Measurements from ENCODE around the gene ALKBH8. TPM values are rescaled to one million over a fixed set of nuclear protein-coding genes. Genes with fewer than 3 reads are reported as not detected.
A peak's percentile ranks its signal among the peaks of the same experiment; 100 is the strongest.
"Not testable (repeated sequence)": the region's sequence is repeated elsewhere in the genome, so short reads cannot be mapped to it uniquely, and the experiment has no call there.

The ALKBH8 gene
- total and polyA plus RNA-seq, 4 donors = 8.4 to 12.0 (median 11.3) TPM

DNA sequence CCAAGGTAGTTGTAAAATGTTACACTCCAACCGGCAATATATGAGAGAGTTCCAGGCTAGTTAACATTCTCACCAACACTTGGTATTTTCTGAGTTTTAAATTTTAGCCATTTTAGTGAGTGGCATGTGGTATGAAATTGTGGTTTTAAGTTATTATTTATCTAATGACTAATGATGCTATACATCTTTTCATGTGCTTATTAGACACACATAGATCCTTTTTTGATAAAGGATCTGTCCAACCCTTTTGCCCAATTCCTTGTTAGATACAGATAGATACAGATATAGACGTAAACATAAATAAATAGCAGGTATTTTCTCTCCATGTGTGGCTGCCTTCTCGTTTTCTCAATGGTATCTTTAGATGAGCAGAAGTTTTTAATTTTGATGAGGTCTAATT is 39.3 kb downstream of the ALKBH8 start:
- WGBS (ENCODE audit: insufficient coverage) = no CpG with 5 or more reads among the region's 3 CpGs

DNA sequence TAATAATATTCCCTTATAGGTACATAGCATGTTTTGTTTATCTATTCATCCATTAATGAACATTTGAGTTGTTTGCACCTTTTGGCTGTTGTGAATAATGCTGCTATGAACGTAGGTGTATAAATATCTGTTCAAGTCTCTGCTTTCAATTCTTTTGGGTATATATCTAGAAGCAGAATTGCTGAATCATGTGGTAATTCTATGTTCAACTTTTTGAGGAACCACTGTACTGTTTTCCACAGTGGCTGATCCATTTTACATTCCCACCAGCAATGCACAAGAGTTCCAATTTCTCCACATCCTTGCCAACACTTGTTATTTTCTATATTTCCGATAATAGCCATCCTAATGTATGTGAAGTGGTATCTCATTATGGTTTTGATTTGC is 56.7 kb downstream of the ALKBH8 start:
- Histone ChIP-seq H3K9me3 (ENCODE audit: control insufficient read depth, insufficient read depth, low read length) (peaks cover 1% of the 10 kb centered on the region), H3K4me1 (ENCODE audit: control insufficient read depth, insufficient read depth, low read length) (no peaks in the 10 kb centered on the region), H3K4me3 (ENCODE audit: low read depth, low read length) (no peak overlapping the region), H3K27ac (ENCODE audit: low read depth, low read length) (no peak overlapping the region), H3K36me3 (ENCODE audit: control insufficient read depth, insufficient read depth, low read length) (peaks cover 3% of the 10 kb centered on the region), H3K27me3 (ENCODE audit: control insufficient read depth, insufficient read depth, low read length) (no peaks in the 10 kb centered on the region)
- no peak for DNase-seq (ENCODE audit: low read depth in 4 of 6, low spot score in 6 of 6)
- no CpG with 5 or more reads among the region's 2 CpGs for WGBS (ENCODE audit: insufficient coverage)

More for the DNA sequence above, 39.3 kb downstream of the ALKBH8 start:
- H3K36me3 ChIP-seq (ENCODE audit: control insufficient read depth, insufficient read depth, low read length) = no peaks in the 10 kb centered on the region
- no peak overlapping the region for H3K4me3 ChIP-seq (ENCODE audit: low read depth, low read length)
- DNase-seq (ENCODE audit: low read depth in 4 of 6, low spot score in 6 of 6) = no peak
- no peak overlapping the region for H3K27ac ChIP-seq (ENCODE audit: low read depth, low read length)
- H3K9me3 ChIP-seq (ENCODE audit: control insufficient read depth, insufficient read depth, low read length) = no peaks in the 10 kb centered on the region
- no peaks in the 10 kb centered on the region for H3K27me3 ChIP-seq (ENCODE audit: control insufficient read depth, insufficient read depth, low read length)
- H3K4me1 ChIP-seq (ENCODE audit: control insufficient read depth, insufficient read depth, low read length) = no peaks in the 10 kb centered on the region

DNA sequence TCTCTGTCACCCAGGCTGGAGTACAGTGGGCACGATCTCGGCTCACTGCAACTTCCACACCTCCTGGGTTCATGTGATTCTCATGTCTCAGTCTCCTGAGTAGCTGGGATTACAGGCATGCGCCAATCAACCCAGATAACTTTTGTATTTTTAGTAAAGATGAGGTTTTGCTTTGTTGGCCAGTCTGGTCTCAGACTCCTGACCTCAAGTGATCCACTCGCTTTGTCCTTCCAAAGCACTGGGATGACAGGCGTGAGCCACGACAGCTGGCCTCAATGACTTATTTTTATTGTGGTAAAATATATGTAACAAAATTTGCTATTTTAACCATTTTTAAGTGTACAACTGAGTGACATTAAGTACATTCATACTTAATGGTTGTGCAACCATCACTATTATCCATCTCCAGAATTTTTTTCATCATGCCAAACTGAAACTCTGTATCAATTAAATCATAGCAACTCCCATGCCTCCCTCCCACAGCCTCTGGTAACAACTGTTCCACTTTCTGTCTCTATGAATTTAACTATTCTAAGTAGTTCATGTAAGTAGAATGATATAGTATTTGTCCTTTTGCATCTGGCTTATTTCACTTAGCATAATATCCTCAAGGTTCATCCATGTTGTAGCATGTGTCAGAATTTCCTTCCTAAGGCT is 57.2 kb downstream of the ALKBH8 start:
- Histone ChIP-seq H3K4me3 (ENCODE audit: low read depth, low read length) (no peak overlapping the region), H3K4me1 (ENCODE audit: control insufficient read depth, insufficient read depth, low read length) (no peaks in the 10 kb centered on the region), H3K27me3 (ENCODE audit: control insufficient read depth, insufficient read depth, low read length) (no peaks in the 10 kb centered on the region), H3K9me3 (ENCODE audit: control insufficient read depth, insufficient read depth, low read length) (no peaks in the 10 kb centered on the region), H3K36me3 (ENCODE audit: control insufficient read depth, insufficient read depth, low read length) (peaks cover 3% of the 10 kb centered on the region), H3K27ac (ENCODE audit: low read depth, low read length) (no peak overlapping the region)
- WGBS (ENCODE audit: insufficient coverage) = no CpG with 5 or more reads among the region's 6 CpGs
- no peak for DNase-seq (ENCODE audit: low read depth in 4 of 6, low spot score in 6 of 6)

DNA sequence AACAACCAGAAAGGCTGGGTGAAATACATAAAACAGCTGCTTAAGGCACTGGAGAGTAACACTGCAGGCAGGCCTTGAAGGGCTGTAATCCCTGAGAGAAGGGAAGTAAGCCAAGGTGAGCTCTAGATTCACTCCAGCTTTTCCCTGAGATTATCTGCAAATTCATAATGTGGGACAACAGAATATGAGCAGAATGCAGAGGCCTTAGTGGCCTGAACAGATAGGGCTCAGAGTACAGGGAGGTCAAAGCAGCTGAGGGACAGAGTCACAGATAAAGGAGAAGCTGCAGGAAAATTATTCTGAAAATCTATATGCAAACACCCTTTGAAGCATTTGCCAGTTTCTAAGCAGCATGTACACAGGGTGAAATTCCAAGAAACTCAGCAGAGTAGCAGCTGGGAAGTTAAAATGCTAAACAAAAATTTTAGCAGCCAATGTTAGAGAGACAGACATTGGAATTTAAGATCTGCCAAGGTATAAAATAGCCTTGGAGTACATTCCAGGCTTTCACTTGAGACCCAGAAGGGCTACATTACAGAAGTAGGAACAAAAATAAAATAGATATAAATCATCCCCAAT is 59.8 kb downstream of the ALKBH8 start:
- no peaks in the 10 kb centered on the region for H3K27me3 ChIP-seq (ENCODE audit: control insufficient read depth, insufficient read depth, low read length)
- peaks cover 3% of the 10 kb centered on the region for H3K36me3 ChIP-seq (ENCODE audit: control insufficient read depth, insufficient read depth, low read length)
- peak in 1 of 6 donors; percentile 81 for DNase-seq (ENCODE audit: low read depth in 4 of 6, low spot score in 6 of 6)
- H3K27ac ChIP-seq (ENCODE audit: low read depth, low read length) = no peak overlapping the region
- H3K4me3 ChIP-seq (ENCODE audit: low read depth, low read length) = no peak overlapping the region
- H3K9me3 ChIP-seq (ENCODE audit: control insufficient read depth, insufficient read depth, low read length) = no peaks in the 10 kb centered on the region
- no peaks in the 10 kb centered on the region for H3K4me1 ChIP-seq (ENCODE audit: control insufficient read depth, insufficient read depth, low read length)

DNA sequence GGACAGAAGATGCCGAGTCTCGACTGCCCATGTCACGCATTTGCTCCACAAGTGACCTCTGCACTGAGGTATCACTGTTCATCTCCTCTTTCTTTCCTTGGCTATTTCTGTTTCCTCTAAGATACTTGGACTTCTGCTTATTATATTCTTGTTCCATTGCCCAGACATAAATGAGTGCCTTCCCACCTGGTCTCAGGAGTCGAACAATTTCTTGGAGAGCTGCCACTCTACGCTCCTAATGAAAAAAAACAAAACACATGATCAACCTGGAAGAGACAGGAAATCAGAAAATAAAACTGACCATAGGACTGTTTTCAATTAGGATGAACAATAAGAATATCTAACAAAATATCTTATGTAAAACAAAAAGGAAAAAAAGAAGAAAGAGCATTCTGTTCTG is 60.6 kb downstream of the ALKBH8 start:
- DNase-seq (ENCODE audit: low read depth in 4 of 6, low spot score in 6 of 6) = no peak
- WGBS (ENCODE audit: insufficient coverage) = 97% methylated on average over 3 of the region's 5 CpGs

DNA sequence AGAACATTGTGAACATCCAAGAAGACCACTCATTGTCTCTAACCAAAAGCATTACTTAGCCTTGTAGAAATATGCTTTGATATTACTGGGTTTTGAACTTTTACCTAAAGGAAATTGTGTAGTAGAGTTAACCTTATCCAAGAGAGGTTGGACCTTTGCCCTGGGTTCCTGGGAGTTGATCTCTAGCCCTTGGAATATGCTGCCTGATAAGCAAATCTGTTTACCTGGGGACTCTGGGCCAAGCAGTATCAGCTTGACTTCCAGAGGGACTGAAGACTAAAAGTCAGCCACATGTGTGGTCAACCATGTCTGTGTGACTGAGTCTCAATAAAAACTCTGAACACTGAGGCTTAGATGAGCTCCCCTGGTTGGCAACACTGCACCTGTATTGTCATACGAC is 63.8 kb downstream of the ALKBH8 start:
- no peak overlapping the region for H3K4me3 ChIP-seq (ENCODE audit: low read depth, low read length)
- H3K36me3 ChIP-seq (ENCODE audit: control insufficient read depth, insufficient read depth, low read length) = peaks cover 3% of the 10 kb centered on the region
- no peak for DNase-seq (ENCODE audit: low read depth in 4 of 6, low spot score in 6 of 6)
- WGBS (ENCODE audit: insufficient coverage) = 100% methylated on average over 1 of the region's 1 CpG
- no peaks in the 10 kb centered on the region for H3K4me1 ChIP-seq (ENCODE audit: control insufficient read depth, insufficient read depth, low read length)
- no peaks in the 10 kb centered on the region for H3K27me3 ChIP-seq (ENCODE audit: control insufficient read depth, insufficient read depth, low read length)
- H3K27ac ChIP-seq (ENCODE audit: low read depth, low read length) = no peak overlapping the region
- no peaks in the 10 kb centered on the region for H3K9me3 ChIP-seq (ENCODE audit: control insufficient read depth, insufficient read depth, low read length)

More for the DNA sequence above, 60.6 kb downstream of the ALKBH8 start:
- H3K27me3 ChIP-seq (ENCODE audit: control insufficient read depth, insufficient read depth, low read length) = no peaks in the 10 kb centered on the region
- H3K4me3 ChIP-seq (ENCODE audit: low read depth, low read length) = no peak overlapping the region
- no peaks in the 10 kb centered on the region for H3K4me1 ChIP-seq (ENCODE audit: control insufficient read depth, insufficient read depth, low read length)
- H3K36me3 ChIP-seq (ENCODE audit: control insufficient read depth, insufficient read depth, low read length) = peaks cover 3% of the 10 kb centered on the region
- H3K27ac ChIP-seq (ENCODE audit: low read depth, low read length) = no peak overlapping the region
- H3K9me3 ChIP-seq (ENCODE audit: control insufficient read depth, insufficient read depth, low read length) = no peaks in the 10 kb centered on the region

DNA sequence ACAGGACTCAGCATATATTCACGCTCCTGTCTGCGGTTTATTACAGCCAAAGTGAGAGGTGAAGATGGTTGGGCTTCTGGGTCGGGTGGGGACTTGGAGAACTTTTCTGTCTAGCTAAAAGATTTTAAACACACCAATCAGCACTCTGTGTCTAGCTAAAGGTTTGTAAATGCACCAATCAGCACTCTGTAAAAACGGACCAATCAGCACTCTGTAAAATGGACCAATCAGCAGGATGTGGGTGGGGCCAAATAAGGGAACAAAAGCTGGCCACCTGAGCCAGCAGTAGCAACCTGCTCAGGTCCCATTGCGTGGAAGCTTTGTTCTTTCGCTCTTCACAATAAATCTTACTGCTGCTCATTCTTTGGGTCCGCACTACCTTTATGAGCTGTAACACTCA is 68.2 kb downstream of the ALKBH8 start:
- not testable (repeated sequence) for H3K4me3 ChIP-seq (ENCODE audit: low read depth, low read length); H3K27me3 ChIP-seq (ENCODE audit: control insufficient read depth, insufficient read depth, low read length); H3K9me3 ChIP-seq (ENCODE audit: control insufficient read depth, insufficient read depth, low read length); H3K27ac ChIP-seq (ENCODE audit: low read depth, low read length); H3K4me1 ChIP-seq (ENCODE audit: control insufficient read depth, insufficient read depth, low read length); DNase-seq (ENCODE audit: low read depth in 4 of 6, low spot score in 6 of 6); H3K36me3 ChIP-seq (ENCODE audit: control insufficient read depth, insufficient read depth, low read length)
- WGBS (ENCODE audit: insufficient coverage) = 100% methylated on average over 3 of the region's 7 CpGs

DNA sequence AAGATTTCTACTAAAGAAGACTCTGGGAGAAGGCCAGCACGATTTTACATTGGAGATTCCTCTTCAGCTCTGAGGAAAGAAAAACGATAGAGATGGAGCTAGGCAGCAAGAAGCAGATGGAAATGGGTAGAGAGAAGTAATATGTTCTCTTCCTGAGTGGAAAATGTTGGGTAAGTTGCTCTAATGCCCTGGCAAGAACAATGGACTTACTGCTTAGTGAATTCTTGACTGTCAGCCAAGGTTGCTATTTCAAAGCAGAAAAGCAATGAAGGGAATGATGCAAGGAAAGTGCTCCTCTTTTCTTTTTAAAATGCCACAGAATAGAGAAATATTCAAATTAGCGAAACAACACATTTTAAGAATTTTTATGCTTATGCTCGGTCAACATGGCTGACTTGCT is 69.5 kb downstream of the ALKBH8 start:
- Histone ChIP-seq H3K27me3 (ENCODE audit: control insufficient read depth, insufficient read depth, low read length) (no peaks in the 10 kb centered on the region), H3K4me3 (ENCODE audit: low read depth, low read length) (no peak overlapping the region), H3K9me3 (ENCODE audit: control insufficient read depth, insufficient read depth, low read length) (no peaks in the 10 kb centered on the region), H3K36me3 (ENCODE audit: control insufficient read depth, insufficient read depth, low read length) (no peaks in the 10 kb centered on the region), H3K27ac (ENCODE audit: low read depth, low read length) (no peak overlapping the region), H3K4me1 (ENCODE audit: control insufficient read depth, insufficient read depth, low read length) (no peaks in the 10 kb centered on the region)
- 64% methylated on average over 4 of the region's 4 CpGs for WGBS (ENCODE audit: insufficient coverage)
- DNase-seq (ENCODE audit: low read depth in 4 of 6, low spot score in 6 of 6) = peak in 2 of 6 donors; percentile 39 to 47

DNA sequence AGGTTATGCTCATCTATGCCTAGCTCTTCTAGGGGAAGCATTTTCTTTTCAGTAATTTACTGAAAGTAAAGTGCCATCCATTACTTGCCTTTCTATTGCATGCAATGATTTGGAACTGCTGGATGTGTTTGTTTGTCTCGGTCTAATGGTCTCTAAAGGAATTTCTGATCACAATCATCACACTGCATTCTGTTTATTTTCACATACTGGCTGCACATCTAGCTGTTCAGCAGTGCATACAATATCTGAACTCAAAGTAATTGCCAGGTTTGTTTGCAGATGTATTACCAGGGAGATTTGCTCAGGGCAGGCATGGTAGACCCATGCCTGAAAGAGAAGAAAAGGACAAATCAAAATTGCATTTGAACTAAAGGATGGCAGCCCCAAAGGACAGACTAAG is 71.5 kb downstream of the ALKBH8 start:
- no peak overlapping the region for H3K27ac ChIP-seq (ENCODE audit: low read depth, low read length)
- no peaks in the 10 kb centered on the region for H3K36me3 ChIP-seq (ENCODE audit: control insufficient read depth, insufficient read depth, low read length)
- WGBS (ENCODE audit: insufficient coverage) = no CpG with 5 or more reads among the region's 1 CpG
- H3K4me1 ChIP-seq (ENCODE audit: control insufficient read depth, insufficient read depth, low read length) = no peaks in the 10 kb centered on the region
- peak in 1 of 6 donors; percentile 54 for DNase-seq (ENCODE audit: low read depth in 4 of 6, low spot score in 6 of 6)
- no peak overlapping the region for H3K4me3 ChIP-seq (ENCODE audit: low read depth, low read length)
- no peaks in the 10 kb centered on the region for H3K9me3 ChIP-seq (ENCODE audit: control insufficient read depth, insufficient read depth, low read length)
- H3K27me3 ChIP-seq (ENCODE audit: control insufficient read depth, insufficient read depth, low read length) = no peaks in the 10 kb centered on the region

DNA sequence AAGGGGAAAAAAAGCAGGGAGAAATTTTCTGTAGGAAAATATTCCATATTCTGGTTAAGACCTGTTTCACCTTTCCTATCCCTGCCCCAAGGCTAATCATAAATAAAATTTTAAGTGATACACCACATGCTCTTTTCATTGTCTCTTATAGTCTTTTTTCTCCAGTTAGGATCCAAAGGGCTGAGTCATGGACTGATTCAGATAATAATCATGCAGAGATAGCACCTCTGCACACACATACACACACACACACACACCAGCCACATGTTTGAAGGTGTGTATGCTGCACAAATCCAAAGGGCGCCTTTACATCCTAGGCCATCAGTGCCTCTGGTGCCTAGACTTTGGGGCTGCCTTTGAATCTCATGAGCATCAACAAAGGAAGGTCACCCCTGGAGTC is 72.4 kb downstream of the ALKBH8 start:
- H3K4me3 ChIP-seq (ENCODE audit: low read depth, low read length) = no peak overlapping the region
- no CpG with 5 or more reads among the region's 1 CpG for WGBS (ENCODE audit: insufficient coverage)
- no peak overlapping the region for H3K27ac ChIP-seq (ENCODE audit: low read depth, low read length)
- H3K27me3 ChIP-seq (ENCODE audit: control insufficient read depth, insufficient read depth, low read length) = no peaks in the 10 kb centered on the region
- H3K9me3 ChIP-seq (ENCODE audit: control insufficient read depth, insufficient read depth, low read length) = no peaks in the 10 kb centered on the region
- no peaks in the 10 kb centered on the region for H3K4me1 ChIP-seq (ENCODE audit: control insufficient read depth, insufficient read depth, low read length)
- DNase-seq (ENCODE audit: low read depth in 4 of 6, low spot score in 6 of 6) = no peak
- no peaks in the 10 kb centered on the region for H3K36me3 ChIP-seq (ENCODE audit: control insufficient read depth, insufficient read depth, low read length)

All from spinal cord (tissue), 10 donors.